GM19025 (cell line): ENCODE data around the gene TOP3B.
A peak's percentile ranks its signal among the peaks of the same experiment; 100 is the strongest.

ENCODE experiments used
- ATAC-seq: cut with Tn5 transposase; IDR thresholded peaks from one replicate; pipeline ENCODE4 v1.9.1; 2021; ENCODE audit warnings: mild to moderate bottlenecking, low read depth, moderate library complexity; ENCODE audit not compliant: unreplicated experiment

TOP3B gene

GRCh38 chr22:21964234-21964633 lies 18.4 kb downstream of the TOP3B start:
- no peak for ATAC-seq

- ATAC-seq, result no peak
Observed at GRCh38 chr22:21963790-21964211, 18.8 kb downstream of the TOP3B start.

- ATAC-seq, result no peak
Observed at GRCh38 chr22:21963286-21963685, 19.3 kb downstream of the TOP3B start.

GRCh38 chr22:21962655-21962949 lies 20.0 kb downstream of the TOP3B start:
- ATAC-seq, result no peak

- no peak for ATAC-seq
Observed at GRCh38 chr22:21961886-21962654, 20.5 kb downstream of the TOP3B start.

- ATAC-seq, result no peak
Observed at GRCh38 chr22:21961127-21961867, 21.3 kb downstream of the TOP3B start.

GRCh38 chr22:21960200-21961126 lies 22.1 kb downstream of the TOP3B start:
- ATAC-seq, result no peak

- no peak for ATAC-seq
Observed at GRCh38 chr22:21959274-21960074, 23.1 kb downstream of the TOP3B start.

GRCh38 chr22:21958360-21959273 lies 24.0 kb downstream of the TOP3B start:
- no peak for ATAC-seq

GRCh38 chr22:21952586-21953571 lies 29.7 kb downstream of the TOP3B start, which contains the start of gene PPM1F:
TSS of gene PPM1F (minus strand) at chr22:21952848. CDS start at chr22:21946048, 6,800 bp downstream.
- peak; percentile 70 for ATAC-seq

GRCh38 chr22:21951931-21952465 lies 30.6 kb downstream of the TOP3B start:
- no peak for ATAC-seq

GRCh38 chr22:21951062-21951461 lies 31.5 kb downstream of the TOP3B start:
- no peak for ATAC-seq

- ATAC-seq, result no peak
Observed at GRCh38 chr22:21949948-21950347, 32.6 kb downstream of the TOP3B start.

GRCh38 chr22:21949569-21949918 lies 33.0 kb downstream of the TOP3B start:
- ATAC-seq, result no peak

GRCh38 chr22:21948824-21949568 lies 33.6 kb downstream of the TOP3B start:
- ATAC-seq, result no peak

GRCh38 chr22:21948390-21948789 lies 34.2 kb downstream of the TOP3B start:
- no peak for ATAC-seq
